SK-N-MC (cell line): ENCODE measurements around the gene KRT33B.

ENCODE experiments used
- EZH2 ChIP-seq: fragments of 200-600 bp; sonication (generic); IDR thresholded peaks from one replicate; pipeline ENCODE4 v1.6.1; 2017; ENCODE audit warnings: antibody characterized with exemption
- FOXP2 ChIP-seq: optimal IDR thresholded peaks from 2 replicates; pipeline ENCODE3; 2011; ENCODE audit warnings: mild to moderate bottlenecking, moderate library complexity; ENCODE audit not compliant: insufficient read depth; ENCODE audit errors: extremely low read length, control extremely low read depth
- POLR2AphosphoS5 ChIP-seq: IDR thresholded peaks from 2 replicates; pipeline ENCODE4 v1.6.1; 2012; ENCODE audit warnings: mild to moderate bottlenecking, low read depth, low read length, borderline replicate concordance

- no peak for TF ChIP-seq EZH2
- TF ChIP-seq POLR2AphosphoS5 = no peak
- no peak for TF ChIP-seq FOXP2
Observed at GRCh38 chr17:41354536-41354935, 15.1 kb downstream of the KRT33B start.
